ENCODE results near the gene HM13.

Gene HM13

DNA sequence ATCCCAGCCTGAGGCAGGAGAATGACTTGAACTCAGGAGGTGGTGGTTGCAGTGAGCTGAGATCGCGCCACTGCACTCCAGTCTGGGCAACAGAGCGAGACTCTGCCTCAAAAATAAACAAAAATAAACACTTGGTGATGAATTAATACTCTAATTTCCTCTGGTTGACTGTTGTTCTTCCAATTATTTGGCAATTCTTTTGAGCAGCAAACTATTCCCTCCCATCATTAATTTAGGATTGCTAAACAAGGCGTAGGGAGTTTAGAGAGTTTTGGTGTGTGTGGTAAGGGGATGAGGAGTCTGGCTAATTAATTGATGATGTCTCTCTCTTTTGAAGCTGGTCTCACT is 88.2 kb downstream of the HM13 start:
- H3K9me3 ChIP-seq (ENCODE audit: control insufficient read depth, low read length), result no peaks in the 10 kb centered on the region
- H2BK5ac ChIP-seq (ENCODE audit: low read depth, low read length, poor library complexity, severe bottlenecking), result no peak overlapping the region
- H3K23ac ChIP-seq (ENCODE audit: low read length in 2 of 2), result no peak overlapping the region
- H4K91ac ChIP-seq (ENCODE audit: low read length), result no peak overlapping the region
- H2BK12ac ChIP-seq (ENCODE audit: low read length in 2 of 2), result peak overlapping the region; percentile 56 to 65
- H3K14ac ChIP-seq (ENCODE audit: low read length in 2 of 2), result no peak overlapping the region
- peak overlapping the region; percentile 67 for H3K27ac ChIP-seq (ENCODE audit: low read length, poor library complexity, severe bottlenecking)
- H2BK15ac ChIP-seq (ENCODE audit: low read depth, poor library complexity, severe bottlenecking), result peak overlapping the region; percentile 29
- H3K36me3 ChIP-seq (ENCODE audit: control insufficient read depth in 1 of 2, insufficient read depth in 2 of 2, low read depth in 1 of 2, low read length in 2 of 2), result peaks cover 3 to 7% of the 10 kb centered on the region in 2 experiments
- H3K27me3 ChIP-seq (ENCODE audit: control insufficient read depth in 1 of 2, insufficient read depth in 1 of 2, low read length in 2 of 2), result no peaks in the 10 kb centered on the region
- DNase-seq, result no peak
- peak overlapping the region; percentile 21 for H2AK5ac ChIP-seq (ENCODE audit: low read length, severe bottlenecking)
- no peak overlapping the region for H4K8ac ChIP-seq (ENCODE audit: low read length)
- H2BK120ac ChIP-seq (ENCODE audit: low read depth, low read length), result peak overlapping the region; percentile 37
- H3K9ac ChIP-seq (ENCODE audit: low read length), result peak overlapping the region; percentile 37
- H2AFZ ChIP-seq (ENCODE audit: low read depth, low read length), result no peak overlapping the region
- no peaks in the 10 kb centered on the region for H3K79me1 ChIP-seq (replicated peaks; ENCODE audit: low read length, poor library complexity, severe bottlenecking)
- H3K4me2 ChIP-seq (ENCODE audit: low read length, poor library complexity, severe bottlenecking), result peak overlapping the region; percentile 7
- H3K4me3 ChIP-seq (ENCODE audit: insufficient read depth in 1 of 2, low read depth in 1 of 2, low read length in 2 of 2), result no peak overlapping the region
- H3K4ac ChIP-seq (ENCODE audit: low read depth in 1 of 2, low read length in 2 of 2), result peak overlapping the region in 1 of 2 experiments; percentile 25
- peak overlapping the region; percentile 26 to 55 for H3K18ac ChIP-seq (ENCODE audit: low read depth in 1 of 2, low read length in 2 of 2)
- 55% methylated on average over 1 of the region's 4 CpGs for WGBS
- peaks cover 21% of the 10 kb centered on the region for H3K4me1 ChIP-seq (ENCODE audit: control insufficient read depth, insufficient read depth, low read depth, low read length)

DNA sequence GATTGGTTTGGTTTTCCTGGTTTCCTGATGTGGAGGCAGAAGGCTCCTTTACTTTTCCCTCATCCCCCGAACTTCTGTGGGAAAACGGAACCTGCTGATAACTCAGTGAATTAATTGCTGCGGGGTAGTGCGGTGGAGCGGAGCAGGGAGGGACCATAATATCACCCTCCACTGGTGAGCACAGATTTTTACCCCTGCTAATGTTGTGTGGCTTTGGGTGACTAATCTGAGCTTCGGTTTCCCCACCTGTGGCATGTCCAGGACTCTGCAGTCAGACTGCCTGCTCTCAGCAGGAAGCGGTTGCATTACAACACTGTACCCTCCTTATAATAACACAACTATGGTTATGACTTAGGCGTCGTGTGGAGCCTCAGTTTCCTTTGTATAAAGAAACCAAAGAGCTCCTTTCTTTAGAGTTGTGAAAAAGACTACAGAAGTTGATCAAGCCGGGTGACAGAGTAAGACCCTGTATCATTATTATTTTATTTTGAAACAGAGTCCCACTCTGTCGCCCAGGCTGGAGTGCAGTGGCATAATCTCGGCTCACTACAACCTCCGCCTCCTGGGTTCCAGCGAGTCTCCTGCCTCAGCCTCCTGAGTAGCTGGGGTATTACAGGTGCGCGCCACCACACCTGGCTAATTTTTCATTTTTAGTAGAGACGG is 88.7 kb downstream of the HM13 start:
- no peaks in the 10 kb centered on the region for H3K9me3 ChIP-seq (ENCODE audit: control insufficient read depth, low read length)
- peak overlapping the region; percentile 29 for H2BK15ac ChIP-seq (ENCODE audit: low read depth, poor library complexity, severe bottlenecking)
- peaks cover 23% of the 10 kb centered on the region for H3K4me1 ChIP-seq (ENCODE audit: control insufficient read depth, insufficient read depth, low read depth, low read length)
- H3K79me1 ChIP-seq (replicated peaks; ENCODE audit: low read length, poor library complexity, severe bottlenecking), result no peaks in the 10 kb centered on the region
- H2AFZ ChIP-seq (ENCODE audit: low read depth, low read length), result no peak overlapping the region
- H2BK12ac ChIP-seq (ENCODE audit: low read length in 2 of 2), result peak overlapping the region; percentile 65 to 76
- H3K18ac ChIP-seq (ENCODE audit: low read depth in 1 of 2, low read length in 2 of 2), result peak overlapping the region; percentile 30 to 67
- no peaks in the 10 kb centered on the region for H3K27me3 ChIP-seq (ENCODE audit: control insufficient read depth in 1 of 2, insufficient read depth in 1 of 2, low read length in 2 of 2)
- no peak overlapping the region for H4K91ac ChIP-seq (ENCODE audit: low read length)
- H4K8ac ChIP-seq (ENCODE audit: low read length), result no peak overlapping the region
- peak overlapping the region; percentile 37 for H2BK120ac ChIP-seq (ENCODE audit: low read depth, low read length)
- peak; percentile 97 for DNase-seq
- no peak overlapping the region for H3K14ac ChIP-seq (ENCODE audit: low read length in 2 of 2)
- peak overlapping the region; percentile 21 for H2AK5ac ChIP-seq (ENCODE audit: low read length, severe bottlenecking)
- H3K4me3 ChIP-seq (ENCODE audit: insufficient read depth in 1 of 2, low read depth in 1 of 2, low read length in 2 of 2), result no peak overlapping the region
- H3K27ac ChIP-seq (ENCODE audit: low read length, poor library complexity, severe bottlenecking), result peak overlapping the region; percentile 67
- H3K4me2 ChIP-seq (ENCODE audit: low read length, poor library complexity, severe bottlenecking), result peak overlapping the region; percentile 7
- H3K4ac ChIP-seq (ENCODE audit: low read depth in 1 of 2, low read length in 2 of 2), result peak overlapping the region; percentile 25 to 60
- H3K9ac ChIP-seq (ENCODE audit: low read length), result peak overlapping the region; percentile 37
- 51% methylated on average over 17 of the region's 17 CpGs for WGBS
- no peak overlapping the region for H3K23ac ChIP-seq (ENCODE audit: low read length in 2 of 2)
- H2BK5ac ChIP-seq (ENCODE audit: low read depth, low read length, poor library complexity, severe bottlenecking), result no peak overlapping the region
- peaks cover 3 to 7% of the 10 kb centered on the region in 2 experiments for H3K36me3 ChIP-seq (ENCODE audit: control insufficient read depth in 1 of 2, insufficient read depth in 2 of 2, low read depth in 1 of 2, low read length in 2 of 2)

DNA sequence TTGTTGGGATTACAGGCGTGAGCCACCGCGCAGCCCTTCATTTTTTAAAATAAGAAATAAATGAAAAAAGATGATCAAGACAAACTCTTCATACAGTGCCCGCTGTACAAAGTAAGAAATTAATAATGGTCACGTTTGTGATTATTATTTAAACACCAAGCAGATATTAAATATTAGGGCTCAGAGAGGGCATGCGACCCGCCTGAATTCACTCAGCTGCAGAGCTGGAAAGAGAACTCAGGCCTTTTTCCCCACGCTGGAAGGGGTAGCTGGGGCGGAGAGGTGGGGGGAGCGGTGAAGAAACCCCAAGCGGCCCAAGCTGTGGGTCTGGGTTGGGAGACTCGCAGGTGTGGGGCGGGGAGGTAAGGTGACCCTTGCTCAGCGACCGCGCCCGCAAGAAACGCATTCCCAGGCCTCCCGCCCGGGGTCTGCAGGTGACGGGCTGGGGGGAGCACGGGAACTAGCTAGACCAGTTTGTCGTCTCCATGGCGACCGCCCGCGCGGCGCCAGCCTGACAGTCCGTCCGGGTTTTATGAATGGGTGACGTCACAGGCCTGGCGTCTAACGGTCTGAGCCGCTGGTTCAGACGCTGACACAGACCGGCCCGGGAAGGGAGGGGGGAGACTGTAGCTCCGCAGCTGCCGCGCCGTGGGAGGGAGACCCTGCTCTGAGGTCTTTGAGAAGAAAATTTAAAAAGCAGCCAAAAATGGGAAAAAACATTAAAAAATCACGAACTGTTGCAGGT is 89.8 kb downstream of the HM13 start:
- peak overlapping the region; percentile 61 to 95 for H2BK12ac ChIP-seq (ENCODE audit: low read length in 2 of 2)
- peak overlapping the region; percentile 54 to 98 for H3K4me3 ChIP-seq (ENCODE audit: insufficient read depth in 1 of 2, low read depth in 1 of 2, low read length in 2 of 2)
- no peaks in the 10 kb centered on the region for H3K27me3 ChIP-seq (ENCODE audit: control insufficient read depth in 1 of 2, insufficient read depth in 1 of 2, low read length in 2 of 2)
- peak overlapping the region; percentile 95 for H4K8ac ChIP-seq (ENCODE audit: low read length)
- H3K36me3 ChIP-seq (ENCODE audit: control insufficient read depth in 1 of 2, insufficient read depth in 2 of 2, low read depth in 1 of 2, low read length in 2 of 2), result peaks cover 3 to 7% of the 10 kb centered on the region in 2 experiments
- no peaks in the 10 kb centered on the region for H3K9me3 ChIP-seq (ENCODE audit: control insufficient read depth, low read length)
- peak overlapping the region; percentile 90 for H2BK120ac ChIP-seq (ENCODE audit: low read depth, low read length)
- no peaks in the 10 kb centered on the region for H3K79me1 ChIP-seq (replicated peaks; ENCODE audit: low read length, poor library complexity, severe bottlenecking)
- peak overlapping the region; percentile 99 for H3K9ac ChIP-seq (ENCODE audit: low read length)
- H3K27ac ChIP-seq (ENCODE audit: low read length, poor library complexity, severe bottlenecking), result peak overlapping the region; percentile 81
- peak overlapping the region; percentile 43 to 96 for H3K4ac ChIP-seq (ENCODE audit: low read depth in 1 of 2, low read length in 2 of 2)
- 3% methylated on average over 39 of the region's 43 CpGs for WGBS
- H3K18ac ChIP-seq (ENCODE audit: low read depth in 1 of 2, low read length in 2 of 2), result peak overlapping the region; percentile 90 to 98
- peak overlapping the region; percentile 55 for H3K4me2 ChIP-seq (ENCODE audit: low read length, poor library complexity, severe bottlenecking)
- H3K23ac ChIP-seq (ENCODE audit: low read length in 2 of 2), result peak overlapping the region in 1 of 2 experiments; percentile 20
- peak overlapping the region; percentile 92 for H2BK15ac ChIP-seq (ENCODE audit: low read depth, poor library complexity, severe bottlenecking)
- no peak overlapping the region for H2AK5ac ChIP-seq (ENCODE audit: low read length, severe bottlenecking)
- H2AFZ ChIP-seq (ENCODE audit: low read depth, low read length), result no peak overlapping the region
- peak overlapping the region in 1 of 2 experiments; percentile 4 for H3K14ac ChIP-seq (ENCODE audit: low read length in 2 of 2)
- H2BK5ac ChIP-seq (ENCODE audit: low read depth, low read length, poor library complexity, severe bottlenecking), result peak overlapping the region; percentile 11
- peak overlapping the region; percentile 97 for H4K91ac ChIP-seq (ENCODE audit: low read length)
- peak; percentile 100 for DNase-seq
- peaks cover 29% of the 10 kb centered on the region for H3K4me1 ChIP-seq (ENCODE audit: control insufficient read depth, insufficient read depth, low read depth, low read length)

DNA sequence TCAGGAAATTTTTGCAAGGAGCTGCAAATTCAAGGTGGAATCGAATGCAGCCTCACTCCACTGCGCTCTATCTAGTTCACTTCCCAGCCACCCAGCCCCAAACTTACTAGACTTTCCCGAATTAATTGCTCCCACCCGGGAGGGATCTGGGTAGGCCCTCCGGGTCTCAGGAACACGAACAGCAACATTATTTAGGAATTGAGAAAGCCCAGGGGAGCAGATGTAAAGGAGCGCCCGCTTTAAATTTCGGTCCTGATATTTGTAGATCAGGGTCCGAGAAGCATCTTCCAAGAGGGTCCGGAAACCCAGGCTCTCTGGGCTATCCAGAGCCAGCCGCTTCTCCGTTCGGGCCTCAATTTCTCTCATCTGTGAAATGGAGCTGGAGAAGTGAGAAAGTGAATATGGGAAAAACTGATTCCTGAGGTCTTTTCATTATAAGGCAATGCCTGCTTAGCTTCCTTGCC is 90.4 kb downstream of the HM13 start:
- H3K4me1 ChIP-seq (ENCODE audit: control insufficient read depth, insufficient read depth, low read depth, low read length), result peaks cover 31% of the 10 kb centered on the region
- H3K27me3 ChIP-seq (ENCODE audit: control insufficient read depth in 1 of 2, insufficient read depth in 1 of 2, low read length in 2 of 2), result no peaks in the 10 kb centered on the region
- H3K4me2 ChIP-seq (ENCODE audit: low read length, poor library complexity, severe bottlenecking), result peak overlapping the region; percentile 55
- peak overlapping the region in 1 of 2 experiments; percentile 16 for H3K23ac ChIP-seq (ENCODE audit: low read length in 2 of 2)
- no peak overlapping the region for H2BK15ac ChIP-seq (ENCODE audit: low read depth, poor library complexity, severe bottlenecking)
- no peak for DNase-seq
- no peak overlapping the region for H2AFZ ChIP-seq (ENCODE audit: low read depth, low read length)
- H3K79me1 ChIP-seq (replicated peaks; ENCODE audit: low read length, poor library complexity, severe bottlenecking), result no peaks in the 10 kb centered on the region
- H2AK5ac ChIP-seq (ENCODE audit: low read length, severe bottlenecking), result no peak overlapping the region
- no peaks in the 10 kb centered on the region for H3K9me3 ChIP-seq (ENCODE audit: control insufficient read depth, low read length)
- peak overlapping the region; percentile 44 for H2BK120ac ChIP-seq (ENCODE audit: low read depth, low read length)
- peak overlapping the region; percentile 30 to 98 for H3K4me3 ChIP-seq (ENCODE audit: insufficient read depth in 1 of 2, low read depth in 1 of 2, low read length in 2 of 2)
- peak overlapping the region; percentile 14 to 64 for H2BK12ac ChIP-seq (ENCODE audit: low read length in 2 of 2)
- H2BK5ac ChIP-seq (ENCODE audit: low read depth, low read length, poor library complexity, severe bottlenecking), result no peak overlapping the region
- H4K8ac ChIP-seq (ENCODE audit: low read length), result peak overlapping the region; percentile 72
- WGBS, result 1% methylated on average over 14 of the region's 14 CpGs
- H3K14ac ChIP-seq (ENCODE audit: low read length in 2 of 2), result peak overlapping the region in 1 of 2 experiments; percentile 19
- peak overlapping the region; percentile 99 for H3K9ac ChIP-seq (ENCODE audit: low read length)
- peak overlapping the region; percentile 81 for H3K27ac ChIP-seq (ENCODE audit: low read length, poor library complexity, severe bottlenecking)
- peak overlapping the region; percentile 82 to 98 for H3K18ac ChIP-seq (ENCODE audit: low read depth in 1 of 2, low read length in 2 of 2)
- H3K4ac ChIP-seq (ENCODE audit: low read depth in 1 of 2, low read length in 2 of 2), result peak overlapping the region; percentile 43 to 95
- peak overlapping the region; percentile 74 for H4K91ac ChIP-seq (ENCODE audit: low read length)
- H3K36me3 ChIP-seq (ENCODE audit: control insufficient read depth in 1 of 2, insufficient read depth in 2 of 2, low read depth in 1 of 2, low read length in 2 of 2), result peaks cover 3 to 7% of the 10 kb centered on the region in 2 experiments

Measured in mesenchymal stem cell (in vitro differentiated cells and primary cell).